Pericardium fibroblast (primary cell): Measurements from ENCODE around the gene RAB18. TPM values are rescaled to one million over a fixed set of nuclear protein-coding genes. Genes with fewer than 3 reads are reported as not detected.

Experiments used
- total RNA-seq: library from RNA; depleted of rRNA; stranded (reverse); fragments of >200 nt; gene quantifications from 2 replicates; pipeline ENCODE4 v1.2.3, GENCODE V29; 2015

Gene RAB18
- total RNA-seq: 23.6 and 32.2 TPM in 2 replicates

GRCh38 chr10:27504007-27504807 lies at the start of gene RAB18:
Gene RAB18, plus strand, starts transcription at chr10:27504304. Its CDS starts 66 bp downstream, at chr10:27504370.

Other genes starting within 250 kb of the RAB18 start
- gene MKX, start 241.5 kb downstream of the RAB18 start, total RNA-seq: 0.51 TPM in 1 of 2 replicates, not detected in the other